A673 (cell line): ENCODE results near the gene STUM. TPM values are rescaled to one million over a fixed set of nuclear protein-coding genes. Genes with fewer than 3 reads are reported as not detected.

Experiments
- BruUV-seq: library from RNA; stranded (reverse); fragments of 400-500 nt; replicated peaks from 2 replicates; lab custom pipeline; 2021; lab: Mats Ljungman, UMichigan
- CTCF ChIA-PET: fragments of 300-600 bp; sonication (Branson Sonifier 250); formaldehyde crosslinking; loops from one replicate; lab custom pipeline; 2022; ENCODE audit warnings: antibody characterized with exemption; lab: Charles Lee
- POLR2A ChIA-PET: fragments of 300-600 bp; sonication (Branson Sonifier 250); formaldehyde crosslinking; loops from one replicate; lab custom pipeline; 2022; ENCODE audit warnings: antibody characterized with exemption; ENCODE audit not compliant: low non-redundant PET; lab: Charles Lee
- DNase-seq: peaks from one replicate; pipeline ENCODE4 v3.0.0-alpha.2; 2015; ENCODE audit warnings: low spot score
- H3K27ac ChIP-seq: fragments of 200-600 bp; sonication (generic); 2 replicates; pipeline ENCODE4 v1.5.1; 2016; ENCODE audit warnings: mixed run types, low read depth, mild to moderate bottlenecking, mixed read lengths, antibody characterized with exemption, low read length; ENCODE audit not compliant: poor library complexity, severe bottlenecking
- H3K27me3 ChIP-seq: fragments of 200-600 bp; sonication (generic); replicated peaks from 2 replicates; pipeline ENCODE4 v1.6.1; 2017; ENCODE audit warnings: mixed run types, low read depth, mild to moderate bottlenecking, mixed read lengths, antibody characterized with exemption, low read length; ENCODE audit not compliant: insufficient read depth, poor library complexity
- H3K36me3 ChIP-seq: fragments of 200-600 bp; sonication (generic); 2 replicates; pipeline ENCODE4 v1.6.1; 2016; ENCODE audit warnings: mixed run types, mild to moderate bottlenecking, mixed read lengths, antibody characterized with exemption, low read length; ENCODE audit not compliant: insufficient read depth, poor library complexity, severe bottlenecking
- H3K4me1 ChIP-seq: fragments of 200-600 bp; sonication (generic); 2 replicates; pipeline ENCODE4 v1.6.1; 2017; ENCODE audit warnings: mixed run types, mild to moderate bottlenecking, mixed read lengths, antibody characterized with exemption, low read length; ENCODE audit not compliant: insufficient read depth, poor library complexity, severe bottlenecking
- H3K4me3 ChIP-seq: fragments of 200-600 bp; sonication (generic); 2 replicates; pipeline ENCODE4 v1.5.1; 2016; ENCODE audit warnings: low read depth, mixed run types, mild to moderate bottlenecking, mixed read lengths, low read length; ENCODE audit not compliant: poor library complexity, severe bottlenecking
- H3K9me3 ChIP-seq: fragments of 200-600 bp; sonication (generic); 2 replicates; pipeline ENCODE4 v1.6.1; 2016; ENCODE audit warnings: mixed run types, low read depth, mild to moderate bottlenecking, mixed read lengths, antibody characterized with exemption, low read length; ENCODE audit not compliant: poor library complexity, severe bottlenecking
- CTCF ChIP-seq: fragments of 300-800, 200-600 bp; sonication (generic); conservative IDR thresholded peaks from 2 replicates; pipeline ENCODE4 v1.5.1; 2017; ENCODE audit warnings: low read depth, mild to moderate bottlenecking, antibody characterized with exemption, low read length, moderate library complexity, mixed read lengths
- EZH2 ChIP-seq: fragments of 200-600 bp; sonication (generic); IDR thresholded peaks from 2 replicates; pipeline ENCODE4 v1.6.1; 2017; ENCODE audit warnings: borderline replicate concordance, low read depth, mild to moderate bottlenecking, mixed read lengths, antibody characterized with exemption, low read length; ENCODE audit not compliant: poor library complexity, severe bottlenecking
- intact Hi-C: fragments of 100-400 bp; cut with micrococcal nuclease; formaldehyde crosslinking; loops from one replicate; pipeline ENCODE4 v1.10.0; 2022; ENCODE audit not compliant: unreplicated experiment
- total RNA-seq: library from RNA; stranded (reverse); gene quantifications from 2 replicates; pipeline ENCODE4 v1.2.3, GENCODE V29; 2021

The STUM gene
- total RNA-seq, 1 experiment from 2014 or later: 0.54 TPM

- no peaks in the 10 kb centered on the region for H3K27me3 ChIP-seq
- no peak overlapping the region for H3K4me3 ChIP-seq
- intact Hi-C loops: no loop called here
- no peaks in the 10 kb centered on the region for H3K4me1 ChIP-seq
- no peak for DNase-seq
- ChIA-PET POLR2A (no interaction called here), CTCF (no interaction called here)
- no peak for TF ChIP-seq EZH2
- TF ChIP-seq CTCF: no peak
- no peak overlapping the region for H3K27ac ChIP-seq
- BruUV-seq: no TSS peak
- no peaks in the 10 kb centered on the region for H3K36me3 ChIP-seq
- no peaks in the 10 kb centered on the region for H3K9me3 ChIP-seq
Observed at GRCh38 chr1:226525750-226526149, 22.8 kb upstream of the STUM start.

GRCh38 chr1:226526801-226527595 is 21.6 kb upstream of the STUM start:
- peak; percentile 27 for DNase-seq
- no TSS peak for BruUV-seq
- TF ChIP-seq EZH2: no peak
- no peak for TF ChIP-seq CTCF
- CTCF ChIA-PET: no interaction called here
- Histone ChIP-seq H3K4me3 (no peak overlapping the region), H3K4me1 (no peaks in the 10 kb centered on the region), H3K9me3 (no peaks in the 10 kb centered on the region), H3K27me3 (no peaks in the 10 kb centered on the region), H3K27ac (no peak overlapping the region), H3K36me3 (no peaks in the 10 kb centered on the region)
- intact Hi-C loops: no loop called here
- POLR2A ChIA-PET: interaction anchor here (0.6 kb wide), 1 partner anchor 386 kb away, joined by 19 read pairs; no protein-coding TSS in a partner anchor

- Histone ChIP-seq H3K27ac (no peak overlapping the region), H3K36me3 (no peaks in the 10 kb centered on the region), H3K4me1 (no peaks in the 10 kb centered on the region), H3K27me3 (no peaks in the 10 kb centered on the region), H3K9me3 (no peaks in the 10 kb centered on the region), H3K4me3 (no peak overlapping the region)
- no peak for TF ChIP-seq EZH2
- no peak for DNase-seq
- no TSS peak for BruUV-seq
- ChIA-PET POLR2A (no interaction called here), CTCF (no interaction called here)
- intact Hi-C loops: no loop called here
Observed at GRCh38 chr1:226529891-226530290, 18.7 kb upstream of the STUM start.
